ENCODE results near the gene AKAP13.
"Not testable (repeated sequence)": the region's sequence is repeated elsewhere in the genome, so short reads cannot be mapped to it uniquely, and the experiment has no call there.

AKAP13 gene

GRCh38 chr15:85583442-85583841 lies 203.0 kb downstream of the AKAP13 start:
- peak overlapping the region in 1 of 2 experiments; percentile 23 for H3K4me3 ChIP-seq (ENCODE audit: low read depth in 1 of 2, low read length in 1 of 2)
- peak overlapping the region; percentile 75 for H3K27ac ChIP-seq
- no peaks in the 10 kb centered on the region for H3K27me3 ChIP-seq
- peaks cover 58 to 59% of the 10 kb centered on the region in 2 experiments for H3K4me1 ChIP-seq (ENCODE audit: control insufficient read depth in 1 of 2, insufficient read depth in 1 of 2, low read depth in 1 of 2, low read length in 1 of 2)
- TF ChIP-seq, protein P1, sequence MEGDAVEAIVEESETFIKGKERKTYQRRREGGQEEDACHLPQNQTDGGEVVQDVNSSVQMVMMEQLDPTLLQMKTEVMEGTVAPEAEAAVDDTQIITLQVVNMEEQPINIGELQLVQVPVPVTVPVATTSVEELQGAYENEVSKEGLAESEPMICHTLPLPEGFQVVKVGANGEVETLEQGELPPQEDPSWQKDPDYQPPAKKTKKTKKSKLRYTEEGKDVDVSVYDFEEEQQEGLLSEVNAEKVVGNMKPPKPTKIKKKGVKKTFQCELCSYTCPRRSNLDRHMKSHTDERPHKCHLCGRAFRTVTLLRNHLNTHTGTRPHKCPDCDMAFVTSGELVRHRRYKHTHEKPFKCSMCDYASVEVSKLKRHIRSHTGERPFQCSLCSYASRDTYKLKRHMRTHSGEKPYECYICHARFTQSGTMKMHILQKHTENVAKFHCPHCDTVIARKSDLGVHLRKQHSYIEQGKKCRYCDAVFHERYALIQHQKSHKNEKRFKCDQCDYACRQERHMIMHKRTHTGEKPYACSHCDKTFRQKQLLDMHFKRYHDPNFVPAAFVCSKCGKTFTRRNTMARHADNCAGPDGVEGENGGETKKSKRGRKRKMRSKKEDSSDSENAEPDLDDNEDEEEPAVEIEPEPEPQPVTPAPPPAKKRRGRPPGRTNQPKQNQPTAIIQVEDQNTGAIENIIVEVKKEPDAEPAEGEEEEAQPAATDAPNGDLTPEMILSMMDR (IDR thresholded peaks at IDR 0.05) = no peak
- H3K36me3 ChIP-seq = peaks cover 73% of the 10 kb centered on the region
- H3K9me3 ChIP-seq = no peaks in the 10 kb centered on the region

- no peaks in the 10 kb centered on the region for H3K9me3 ChIP-seq
- peak overlapping the region in 1 of 2 experiments; percentile 23 for H3K4me3 ChIP-seq (ENCODE audit: low read depth in 1 of 2, low read length in 1 of 2)
- TF ChIP-seq, protein P1 (IDR thresholded peaks at IDR 0.05) = no peak
- H3K4me1 ChIP-seq (ENCODE audit: control insufficient read depth in 1 of 2, insufficient read depth in 1 of 2, low read depth in 1 of 2, low read length in 1 of 2) = peaks cover 55% of the 10 kb centered on the region in 2 experiments
- H3K27me3 ChIP-seq = no peaks in the 10 kb centered on the region
- H3K36me3 ChIP-seq = peaks cover 74% of the 10 kb centered on the region
- peak overlapping the region; percentile 75 for H3K27ac ChIP-seq
These were observed 203.6 kb downstream of the AKAP13 start for GRCh38 chr15:85583923-85584390.

DNA sequence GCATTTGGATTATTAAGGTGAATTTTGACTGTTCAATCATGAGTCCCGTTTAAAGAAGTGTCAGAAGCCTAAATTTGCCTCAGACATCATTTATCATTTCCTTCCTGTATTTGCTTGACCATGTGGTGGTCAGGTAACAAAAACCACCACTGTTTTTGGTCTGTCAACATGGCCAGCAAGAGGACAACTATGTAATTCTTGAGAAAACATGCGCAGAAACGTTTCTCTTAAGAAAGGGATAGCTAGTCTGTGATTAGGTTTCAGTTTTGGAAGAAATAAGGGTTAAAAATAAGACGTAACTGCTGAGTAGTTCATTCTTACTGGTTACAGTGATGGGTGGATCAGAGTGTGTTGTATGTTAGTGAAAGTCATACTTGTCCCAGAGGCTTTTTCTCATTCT lies 204.5 kb downstream of the AKAP13 start:
- Histone ChIP-seq H3K27me3 (no peaks in the 10 kb centered on the region), H3K9me3 (no peaks in the 10 kb centered on the region), H3K27ac (peak overlapping the region; percentile 75), H3K36me3 (peaks cover 71% of the 10 kb centered on the region), H3K4me3 (ENCODE audit: low read depth in 1 of 2, low read length in 1 of 2) (no peak overlapping the region), H3K4me1 (ENCODE audit: control insufficient read depth in 1 of 2, insufficient read depth in 1 of 2, low read depth in 1 of 2, low read length in 1 of 2) (peaks cover 50% of the 10 kb centered on the region in 2 experiments)
- TF ChIP-seq, protein P1 (IDR thresholded peaks at IDR 0.05) = no peak

GRCh38 chr15:85586196-85586595 lies 205.8 kb downstream of the AKAP13 start:
- not testable (repeated sequence) for H3K9me3 ChIP-seq; H3K27ac ChIP-seq; H3K27me3 ChIP-seq; H3K4me3 ChIP-seq (ENCODE audit: low read depth in 1 of 2, low read length in 1 of 2)
- H3K4me1 ChIP-seq (ENCODE audit: control insufficient read depth in 1 of 2, insufficient read depth in 1 of 2, low read depth in 1 of 2, low read length in 1 of 2) = peaks cover 42 to 44% of the 10 kb centered on the region in 2 experiments
- peaks cover 69% of the 10 kb centered on the region for H3K36me3 ChIP-seq

DNA sequence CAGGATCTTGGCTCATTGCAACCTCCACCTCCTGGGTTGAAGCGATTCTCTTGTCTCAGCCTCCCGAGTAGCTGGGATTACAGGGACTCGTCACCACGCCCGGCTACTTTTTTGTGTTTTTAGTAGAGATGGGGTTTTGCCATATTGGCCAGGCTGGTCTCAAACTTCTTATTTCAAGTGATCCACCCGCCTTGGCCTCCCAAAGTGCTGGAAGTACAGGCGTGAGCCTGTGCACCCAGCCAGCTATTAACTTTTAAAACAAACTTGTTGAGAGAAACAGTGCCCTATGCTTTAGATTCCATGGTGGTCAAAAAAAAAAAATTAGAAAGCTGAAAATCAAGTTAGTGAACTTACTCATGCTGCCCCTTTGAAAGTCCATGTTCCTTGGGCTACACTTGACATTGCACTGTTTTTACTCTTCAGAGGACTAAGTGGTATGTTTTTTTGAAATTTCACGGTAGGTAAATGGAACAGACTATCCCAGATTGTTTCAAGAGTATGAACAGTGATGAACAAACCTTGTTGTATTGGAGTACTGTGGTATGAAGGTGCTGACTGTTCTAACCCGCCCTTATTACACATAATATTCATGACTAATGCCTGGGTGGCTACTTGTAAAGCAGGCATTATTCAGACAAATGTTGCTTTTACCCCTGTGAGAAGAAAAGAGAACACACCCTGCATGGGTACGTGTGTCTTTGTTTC lies 207.5 kb downstream of the AKAP13 start:
- no peak overlapping the region for H3K4me3 ChIP-seq (ENCODE audit: low read depth in 1 of 2, low read length in 1 of 2)
- peaks cover 62% of the 10 kb centered on the region for H3K36me3 ChIP-seq
- peaks cover 25 to 27% of the 10 kb centered on the region in 2 experiments for H3K4me1 ChIP-seq (ENCODE audit: control insufficient read depth in 1 of 2, insufficient read depth in 1 of 2, low read depth in 1 of 2, low read length in 1 of 2)
- H3K27ac ChIP-seq = peak overlapping the region; percentile 46
- H3K27me3 ChIP-seq = no peaks in the 10 kb centered on the region
- TF ChIP-seq, protein P1 (IDR thresholded peaks at IDR 0.05) = no peak
- no peaks in the 10 kb centered on the region for H3K9me3 ChIP-seq

GRCh38 chr15:85588677-85589076 lies 208.3 kb downstream of the AKAP13 start:
- Histone ChIP-seq H3K9me3 (no peaks in the 10 kb centered on the region), H3K27ac (peak overlapping the region; percentile 46)

More at GRCh38 chr15:85588677-85589076, 208.3 kb downstream of the AKAP13 start:
- Histone ChIP-seq H3K27me3 (no peaks in the 10 kb centered on the region), H3K36me3 (peaks cover 68% of the 10 kb centered on the region), H3K4me1 (ENCODE audit: control insufficient read depth in 1 of 2, insufficient read depth in 1 of 2, low read depth in 1 of 2, low read length in 1 of 2) (peaks cover 17 to 19% of the 10 kb centered on the region in 2 experiments), H3K4me3 (ENCODE audit: low read depth in 1 of 2, low read length in 1 of 2) (no peak overlapping the region)
- TF ChIP-seq, protein P1 (IDR thresholded peaks at IDR 0.05) = no peak
